Thyroid gland (tissue), 4 donors: ENCODE measurements around the gene TSPAN10. TPM values are rescaled to one million over a fixed set of nuclear protein-coding genes. Genes with fewer than 3 reads are reported as not detected.

Experiments used
- DNase-seq, 2 donors: peaks; one replicate each; pipeline ENCODE4 v3.0.0-alpha.2; 2019
- H3K27ac ChIP-seq, 3 donors: fragments of 200-600 bp; sonication (generic); 1 replicate in 2 of 3; 2 replicates in 1 of 3; pipeline ENCODE4 v1.5.1; 2016 to 2019; ENCODE audit warnings: mild to moderate bottlenecking in 1 of 3, moderate library complexity in 1 of 3
- H3K27me3 ChIP-seq: fragments of 200-600 bp; sonication (generic); one replicate; pipeline ENCODE4 v1.5.1; 2019
- H3K36me3 ChIP-seq, 2 donors: fragments of 200-600 bp; sonication (generic); one replicate each; pipeline ENCODE4 v1.5.1; 2016 to 2019
- H3K4me1 ChIP-seq, 2 donors: fragments of 200-600 bp; sonication (generic); one replicate each; pipeline ENCODE4 v1.5.1; 2017 to 2019
- H3K4me3 ChIP-seq, 3 donors: fragments of 200-600 bp; sonication (generic); replicated peaks in 1 of 3; 1 replicate in 2 of 3; 2 replicates in 1 of 3; pipeline ENCODE4 v1.5.1; 2016; ENCODE audit warnings: mild to moderate bottlenecking in 1 of 3
- H3K9me3 ChIP-seq: fragments of 200-600 bp; sonication (generic); one replicate; pipeline ENCODE4 v1.5.1; 2017
- CTCF ChIP-seq, 6 experiments: fragments of 200-600 bp in 3 of 6; fragments of 450-650 bp in 3 of 6; sonication (generic) in 3 of 6; IDR thresholded peaks; one replicate each; pipeline ENCODE4 v1.5.1; 2016 to 2019; ENCODE audit warnings: antibody characterized with exemption in 6 of 6, mild to moderate bottlenecking in 2 of 6, inconsistent platforms in 1 of 6, moderate library complexity in 1 of 6
- POLR2A ChIP-seq, 2 donors: fragments of 450-650 bp; IDR thresholded peaks; one replicate each; pipeline ENCODE4 v1.6.1; 2017; ENCODE audit warnings: antibody characterized with exemption in 2 of 2, mild to moderate bottlenecking in 2 of 2, moderate library complexity in 1 of 2
- WGBS, 2 donors: methylation state at CpG; one replicate each; pipeline ENCODE4 v1.1.5; 2017; 5-methylcytosine and 5-hydroxymethylcytosine counted together
- intact Hi-C: fragments of 100-400 bp; cut with DNase I; formaldehyde crosslinking; loops from one replicate; pipeline ENCODE4 v1.15.1; 2023
- total RNA-seq, 4 donors: library from RNA; depleted of rRNA; stranded (reverse); fragments of >200 nt; gene quantifications; one replicate each; pipeline ENCODE4 v1.2.3, GENCODE V29; 2016

TSPAN10 gene
- total RNA-seq, 4 donors from 2014 or later: 0.29 to 2.6 (median 0.40) TPM; not detected in 1

- intact Hi-C loops: no loop called here
- TF ChIP-seq POLR2A (IDR thresholded peaks at IDR 0.05) (peak in 1 of 2 donors; percentile 80), CTCF (IDR thresholded peaks at IDR 0.05) (no peak)
- peak; percentile 95 to 96 for DNase-seq
- WGBS, 2 donors: 0% methylated on average over 12 to 24 of the region's 96 CpGs
- no peaks in the 10 kb centered on the region for H3K27me3 ChIP-seq
- peaks cover 16 to 23% of the 10 kb centered on the region in 2 donors for H3K4me1 ChIP-seq
- peak within 1 kb of the TSS; percentile 42 to 78 (median 54) for H3K27ac ChIP-seq
- H3K36me3 ChIP-seq: peaks cover 2 to 4% of the 10 kb centered on the region in 2 donors
- H3K4me3 ChIP-seq: peak within 1 kb of the TSS; percentile 55 to 100 (median 99)
- H3K9me3 ChIP-seq: no peaks in the 10 kb centered on the region
Measured at GRCh38 chr17:81666342-81667191, 29.6 kb downstream of the TSPAN10 start, which contains the start of the genes CCDC137 and OXLD1. CCDC137 (plus strand) TSS chr17:81666737; CDS start chr17:81666767, 30 bp downstream. OXLD1 (minus strand) TSS chr17:81666605; CDS start chr17:81666577, 28 bp downstream.

- DNase-seq: no peak
- H3K27me3 ChIP-seq: no peaks in the 10 kb centered on the region
- TF ChIP-seq CTCF (IDR thresholded peaks at IDR 0.05) (no peak), POLR2A (IDR thresholded peaks at IDR 0.05) (no peak)
- H3K27ac ChIP-seq: no peak overlapping the region
- peaks cover 16 to 23% of the 10 kb centered on the region in 2 donors for H3K4me1 ChIP-seq
- peaks cover 12 to 16% of the 10 kb centered on the region in 2 donors for H3K36me3 ChIP-seq
- 82 to 86% methylated on average over 18 of the region's 18 CpGs for WGBS, 2 donors
- no peak overlapping the region for H3K4me3 ChIP-seq
- no peaks in the 10 kb centered on the region for H3K9me3 ChIP-seq
- intact Hi-C loops: no loop called here
Measured at GRCh38 chr17:81667754-81668153, 30.8 kb downstream of the TSPAN10 start.

- Histone ChIP-seq H3K27me3 (no peaks in the 10 kb centered on the region), H3K27ac (no peak overlapping the region), H3K36me3 (peaks cover 15 to 26% of the 10 kb centered on the region in 2 donors), H3K4me1 (peaks cover 0 to 10% of the 10 kb centered on the region in 2 donors), H3K4me3 (no peak overlapping the region), H3K9me3 (no peaks in the 10 kb centered on the region)
- WGBS, 2 donors: 92 to 93% methylated on average over 17 of the region's 18 CpGs
- intact Hi-C loops: no loop called here
- no peak for TF ChIP-seq POLR2A (IDR thresholded peaks at IDR 0.05)
- no peak for TF ChIP-seq CTCF (IDR thresholded peaks at IDR 0.05)
- DNase-seq: no peak
Measured at GRCh38 chr17:81672504-81672903, 35.5 kb downstream of the TSPAN10 start.

GRCh38 chr17:81672954-81673353, 36.0 kb downstream of the TSPAN10 start:
- no peak overlapping the region for H3K27ac ChIP-seq
- H3K4me3 ChIP-seq: no peak overlapping the region
- H3K4me1 ChIP-seq: peaks cover 0 to 5% of the 10 kb centered on the region in 2 donors
- TF ChIP-seq POLR2A (IDR thresholded peaks at IDR 0.05) (no peak), CTCF (IDR thresholded peaks at IDR 0.05) (no peak)
- H3K9me3 ChIP-seq: no peaks in the 10 kb centered on the region
- H3K27me3 ChIP-seq: no peaks in the 10 kb centered on the region
- 89 to 93% methylated on average over 8 to 11 of the region's 16 CpGs for WGBS, 2 donors
- no peak for DNase-seq
- intact Hi-C loops: no loop called here
- H3K36me3 ChIP-seq: peaks cover 15 to 26% of the 10 kb centered on the region in 2 donors
